ENCODE measurements around the gene FAM24B.
"Not testable (repeated sequence)": the region's sequence is repeated elsewhere in the genome, so short reads cannot be mapped to it uniquely, and the experiment has no call there.

FAM24B gene, protein sequence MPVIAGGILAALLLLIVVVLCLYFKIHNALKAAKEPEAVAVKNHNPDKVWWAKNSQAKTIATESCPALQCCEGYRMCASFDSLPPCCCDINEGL

DNA sequence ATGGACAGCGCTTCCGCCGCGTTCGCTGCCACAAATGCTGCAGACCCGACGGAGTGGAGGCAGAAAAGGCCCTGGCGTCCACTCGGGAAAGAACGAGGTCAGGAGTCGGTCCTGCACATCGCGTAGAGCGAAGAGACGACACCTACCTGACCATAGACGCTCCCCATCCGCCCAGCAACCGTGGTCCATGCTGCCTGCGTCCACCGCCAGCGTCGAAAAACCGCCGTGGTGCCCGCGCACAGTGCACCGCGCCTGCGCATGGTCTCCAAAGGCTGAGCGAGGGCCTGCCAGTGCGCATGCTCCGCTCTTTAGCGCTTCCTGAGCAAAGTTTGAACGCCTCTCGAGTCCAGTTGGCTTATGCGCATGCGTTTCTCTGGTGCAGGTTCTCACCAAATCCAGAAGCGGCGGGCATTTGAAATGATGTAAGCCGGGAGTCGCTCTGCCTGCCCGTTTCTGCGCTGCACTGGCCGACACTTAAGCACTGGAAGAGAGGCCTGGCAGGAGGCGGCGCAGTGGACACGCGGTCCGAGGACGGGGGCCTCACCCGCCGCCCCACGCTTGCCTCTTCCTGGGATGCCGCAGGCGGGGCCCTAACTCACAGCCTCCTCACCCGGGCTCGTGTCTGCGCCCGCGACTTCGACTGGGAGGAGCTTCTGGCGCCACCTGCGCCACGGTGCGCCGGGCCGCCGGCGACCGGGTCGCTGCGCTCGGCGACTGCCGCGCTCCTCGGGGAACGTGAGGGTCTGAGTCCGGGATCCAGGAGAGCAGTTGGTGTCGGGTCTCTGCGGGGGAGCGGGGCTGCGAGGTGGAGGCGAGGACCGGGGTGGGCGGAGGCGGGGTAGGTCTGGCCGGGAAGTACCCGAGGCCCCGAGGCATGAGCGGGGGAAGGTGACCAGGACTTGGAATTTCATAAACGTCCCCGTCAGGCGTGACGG, at the start of gene FAM24B:
TSS of gene FAM24B (minus strand) at position 243 of the 935 bp plus-strand sequence. CDS start 29,066 bp downstream, outside the sequence.
- Histone ChIP-seq H3K27ac (ENCODE audit: low read depth, low read length) (no peak within 1 kb of the TSS), H3K9me3 (ENCODE audit: low read length) (no peaks in the 10 kb centered on the region), H3K9ac (ENCODE audit: low read length) (peak within 1 kb of the TSS; percentile 44), H3K4me1 (ENCODE audit: insufficient read depth, low read length) (peaks cover 10% of the 10 kb centered on the region), H3K27me3 (ENCODE audit: control insufficient read depth in 1 of 2, insufficient read depth in 2 of 2, low read length in 2 of 2) (no peaks in the 10 kb centered on the region), H3K4me3 (ENCODE audit: low read depth in 1 of 2, low read length in 2 of 2) (peak within 1 kb of the TSS; percentile 38 to 85), H3K36me3 (ENCODE audit: insufficient read depth, low read length) (no peaks in the 10 kb centered on the region)

DNA sequence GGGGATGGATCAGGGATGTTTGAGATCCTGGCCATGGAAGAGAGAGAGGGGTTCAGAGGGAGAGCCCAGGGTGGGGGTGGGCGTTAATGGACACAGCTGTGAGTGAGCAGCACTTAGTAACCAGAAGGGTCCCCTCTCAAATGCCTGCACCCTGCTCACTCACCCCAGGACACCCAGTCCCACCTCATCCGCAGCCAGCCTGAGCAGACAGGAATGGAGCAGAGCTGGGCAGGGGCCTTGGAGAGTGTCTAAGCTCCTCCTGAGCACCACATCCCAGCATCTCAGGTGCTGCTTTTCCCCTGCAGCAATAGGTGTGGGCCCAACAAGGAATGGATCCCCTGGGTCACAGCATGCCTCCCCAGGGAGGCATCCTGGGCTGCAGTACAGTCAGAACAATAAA, 36.3 kb upstream of the FAM24B start:
- Histone ChIP-seq H3K27ac (ENCODE audit: low read depth, low read length) (no peak overlapping the region), H3K9me3 (ENCODE audit: low read length) (no peaks in the 10 kb centered on the region), H3K9ac (ENCODE audit: low read length) (no peak overlapping the region), H3K27me3 (ENCODE audit: control insufficient read depth in 1 of 2, insufficient read depth in 2 of 2, low read length in 2 of 2) (no peaks in the 10 kb centered on the region), H3K4me1 (ENCODE audit: insufficient read depth, low read length) (no peaks in the 10 kb centered on the region), H3K4me3 (ENCODE audit: low read depth in 1 of 2, low read length in 2 of 2) (no peak overlapping the region), H3K36me3 (ENCODE audit: insufficient read depth, low read length) (no peaks in the 10 kb centered on the region)

DNA sequence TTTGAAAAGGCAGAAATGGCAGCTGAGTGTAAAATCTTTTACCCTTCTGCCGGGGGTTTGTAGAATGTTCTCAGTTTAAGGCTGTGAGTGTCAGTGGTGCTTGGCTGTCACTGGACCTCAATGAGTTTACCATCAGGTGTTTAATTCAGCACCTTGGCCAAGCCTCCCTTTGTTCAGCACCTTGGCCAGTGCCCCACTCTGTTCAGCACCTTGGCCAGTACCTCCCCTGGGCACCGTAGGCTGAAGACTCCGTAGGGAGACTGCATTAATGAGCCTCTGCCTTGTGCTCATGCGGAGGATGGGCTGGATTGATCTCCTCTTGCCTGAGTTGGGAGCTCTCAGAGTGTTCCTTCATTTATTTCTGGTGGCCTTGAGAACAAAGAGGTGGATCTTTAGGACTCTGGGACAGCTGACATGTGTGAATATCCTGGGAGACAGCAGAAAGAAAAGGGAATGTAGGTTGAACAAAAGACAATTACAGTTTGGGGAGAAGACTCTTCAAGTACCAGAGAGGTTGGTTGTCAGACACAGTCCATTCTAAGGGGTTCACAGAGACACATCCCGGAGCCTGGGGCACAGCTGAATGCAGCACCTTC, 32.6 kb upstream of the FAM24B start:
- Histone ChIP-seq H3K36me3 (ENCODE audit: insufficient read depth, low read length) (no peaks in the 10 kb centered on the region), H3K27ac (ENCODE audit: low read depth, low read length) (no peak overlapping the region), H3K4me1 (ENCODE audit: insufficient read depth, low read length) (no peaks in the 10 kb centered on the region), H3K9ac (ENCODE audit: low read length) (no peak overlapping the region), H3K27me3 (ENCODE audit: control insufficient read depth in 1 of 2, insufficient read depth in 2 of 2, low read length in 2 of 2) (no peaks in the 10 kb centered on the region), H3K4me3 (ENCODE audit: low read depth in 1 of 2, low read length in 2 of 2) (no peak overlapping the region), H3K9me3 (ENCODE audit: low read length) (no peaks in the 10 kb centered on the region)

DNA sequence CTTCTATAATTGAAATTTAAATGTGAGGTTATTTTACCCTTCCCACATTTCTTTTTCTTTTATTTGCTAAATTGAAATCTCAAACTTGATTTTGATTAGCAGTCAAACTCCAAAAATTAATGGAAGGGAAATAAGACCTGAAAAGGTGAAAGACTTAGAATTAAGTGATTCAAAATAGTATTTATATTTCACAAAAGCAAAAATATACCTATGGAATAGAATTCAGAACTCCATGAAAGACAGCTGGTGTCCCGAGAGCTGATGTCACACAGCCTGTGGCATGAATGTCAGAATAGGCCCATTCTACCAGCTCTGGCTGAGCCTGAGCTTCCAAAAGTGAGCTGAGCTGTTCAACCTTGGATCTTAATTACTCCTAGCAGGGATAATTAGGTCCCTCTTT, 30.9 kb upstream of the FAM24B start, which contains the start of gene FAM24A:
TSS of gene FAM24A (plus strand) at position 301 of the 400 bp plus-strand sequence. CDS start 1,025 bp downstream, outside the sequence.
- Histone ChIP-seq H3K36me3 (ENCODE audit: insufficient read depth, low read length) (no peaks in the 10 kb centered on the region), H3K27me3 (ENCODE audit: control insufficient read depth in 1 of 2, insufficient read depth in 2 of 2, low read length in 2 of 2) (no peaks in the 10 kb centered on the region), H3K27ac (ENCODE audit: low read depth, low read length) (no peak within 1 kb of the TSS)

DNA sequence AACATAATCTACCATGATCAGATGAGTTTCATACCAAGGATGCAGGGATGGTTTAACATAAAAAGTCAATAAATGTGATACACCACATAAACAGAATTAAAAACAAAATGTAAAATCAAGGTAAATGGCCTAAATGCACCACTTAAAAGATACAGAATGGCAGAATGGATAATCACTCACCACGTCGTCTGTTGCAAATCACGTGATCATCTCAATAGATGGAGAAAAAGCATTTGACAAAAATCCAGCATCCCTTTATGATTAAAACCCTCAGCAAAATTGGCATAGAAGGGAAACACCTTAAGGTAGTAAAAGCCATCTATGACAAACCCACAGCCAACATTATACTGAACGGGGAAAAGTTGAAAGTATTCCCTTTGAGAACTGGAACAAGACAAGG, 24.5 kb upstream of the FAM24B start:
- H3K9ac ChIP-seq (ENCODE audit: low read length); H3K36me3 ChIP-seq (ENCODE audit: insufficient read depth, low read length); H3K27me3 ChIP-seq (ENCODE audit: control insufficient read depth in 1 of 2, insufficient read depth in 2 of 2, low read length in 2 of 2); H3K4me3 ChIP-seq (ENCODE audit: low read depth in 1 of 2, low read length in 2 of 2); H3K9me3 ChIP-seq (ENCODE audit: low read length); H3K27ac ChIP-seq (ENCODE audit: low read depth, low read length); H3K4me1 ChIP-seq (ENCODE audit: insufficient read depth, low read length): not testable (repeated sequence)

More for the DNA sequence above, 30.9 kb upstream of the FAM24B start, which contains the start of gene FAM24A:
- Histone ChIP-seq H3K9ac (ENCODE audit: low read length) (no peak within 1 kb of the TSS), H3K9me3 (ENCODE audit: low read length) (no peaks in the 10 kb centered on the region), H3K4me3 (ENCODE audit: low read depth in 1 of 2, low read length in 2 of 2) (no peak within 1 kb of the TSS), H3K4me1 (ENCODE audit: insufficient read depth, low read length) (no peaks in the 10 kb centered on the region)

DNA sequence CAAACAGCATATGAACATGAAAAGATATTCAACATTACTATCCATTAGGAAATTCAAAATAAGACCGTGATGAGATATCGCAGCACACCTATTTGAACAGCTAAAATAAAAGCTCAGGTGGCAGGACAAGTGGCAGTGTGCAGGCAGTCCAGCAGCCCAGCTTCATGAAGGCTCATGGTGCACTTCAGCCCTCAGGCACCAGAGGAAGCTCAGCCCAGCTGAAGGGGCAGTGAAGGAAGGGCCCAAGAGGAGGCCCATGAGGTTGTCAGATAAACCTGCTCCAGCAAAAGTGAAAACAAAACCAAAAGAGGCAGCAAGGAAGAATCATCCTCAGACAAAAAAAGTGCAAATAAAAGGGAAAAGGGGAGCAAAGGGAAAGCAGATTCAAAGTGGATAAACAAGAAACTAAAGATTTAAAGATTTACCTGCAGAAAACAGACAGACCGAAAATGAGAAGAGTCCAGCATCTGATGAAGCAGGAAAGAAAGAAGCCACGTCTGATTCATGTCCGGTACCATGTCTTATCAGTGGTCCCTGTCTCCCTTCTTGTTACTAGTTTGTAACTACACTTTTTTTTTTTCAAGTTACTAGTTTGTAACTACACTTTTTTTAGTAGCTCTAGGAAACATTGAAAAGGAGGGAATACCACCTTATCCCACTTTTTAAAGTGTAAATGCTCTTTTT, 15.0 kb upstream of the FAM24B start:
- no peak overlapping the region for H3K4me3 ChIP-seq (ENCODE audit: low read depth in 1 of 2, low read length in 2 of 2)
- H3K27me3 ChIP-seq (ENCODE audit: control insufficient read depth in 1 of 2, insufficient read depth in 2 of 2, low read length in 2 of 2): no peaks in the 10 kb centered on the region
- H3K9ac ChIP-seq (ENCODE audit: low read length): no peak overlapping the region
- no peak overlapping the region for H3K27ac ChIP-seq (ENCODE audit: low read depth, low read length)
- H3K36me3 ChIP-seq (ENCODE audit: insufficient read depth, low read length): no peaks in the 10 kb centered on the region
- H3K4me1 ChIP-seq (ENCODE audit: insufficient read depth, low read length): no peaks in the 10 kb centered on the region
- no peaks in the 10 kb centered on the region for H3K9me3 ChIP-seq (ENCODE audit: low read length)

DNA sequence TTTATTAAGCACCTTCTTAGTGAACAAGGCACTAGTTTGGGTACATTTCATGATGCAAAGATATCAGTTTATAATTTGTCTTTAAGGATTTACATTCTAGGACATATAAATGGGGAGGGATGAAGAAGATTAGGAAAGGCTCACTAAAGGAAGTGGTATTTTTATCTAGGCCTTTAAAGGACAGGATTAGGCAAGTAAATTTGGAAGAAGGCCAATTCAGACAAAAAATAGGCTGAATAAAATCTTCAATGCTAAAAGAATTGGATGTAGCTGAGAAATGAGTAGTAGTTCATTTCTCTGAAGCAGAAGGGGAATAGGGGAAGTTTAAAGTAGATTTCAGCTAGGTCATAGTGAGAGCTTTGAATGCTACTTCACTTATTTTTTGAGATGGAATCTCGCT, 4.8 kb upstream of the FAM24B start:
- H3K36me3 ChIP-seq (ENCODE audit: insufficient read depth, low read length): no peaks in the 10 kb centered on the region
- H3K9me3 ChIP-seq (ENCODE audit: low read length): no peaks in the 10 kb centered on the region
- peaks cover 5% of the 10 kb centered on the region for H3K4me1 ChIP-seq (ENCODE audit: insufficient read depth, low read length)
- no peak overlapping the region for H3K27ac ChIP-seq (ENCODE audit: low read depth, low read length)
- H3K9ac ChIP-seq (ENCODE audit: low read length): no peak overlapping the region
- H3K4me3 ChIP-seq (ENCODE audit: low read depth in 1 of 2, low read length in 2 of 2): no peak overlapping the region
- no peaks in the 10 kb centered on the region for H3K27me3 ChIP-seq (ENCODE audit: control insufficient read depth in 1 of 2, insufficient read depth in 2 of 2, low read length in 2 of 2)

DNA sequence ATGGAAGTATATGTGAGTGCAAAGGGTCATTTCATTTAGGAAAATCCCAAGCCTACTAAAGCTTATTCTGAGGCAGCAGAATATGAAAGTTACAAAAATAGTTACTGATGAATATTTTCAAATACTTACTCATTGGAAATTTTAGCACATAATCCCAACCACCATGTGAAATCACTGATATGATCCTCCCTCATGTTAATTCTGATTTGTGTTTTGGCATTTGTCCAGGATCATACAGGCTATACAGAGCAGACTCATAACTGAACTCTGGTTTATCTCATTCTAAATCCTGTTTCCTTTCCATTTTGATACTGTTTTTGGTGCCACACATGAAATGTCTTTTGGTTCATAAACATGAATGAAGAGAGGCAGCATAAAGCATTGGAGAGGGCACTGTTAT, 3.4 kb upstream of the FAM24B start:
- Histone ChIP-seq H3K36me3 (ENCODE audit: insufficient read depth, low read length) (no peaks in the 10 kb centered on the region), H3K27ac (ENCODE audit: low read depth, low read length) (no peak overlapping the region), H3K4me3 (ENCODE audit: low read depth in 1 of 2, low read length in 2 of 2) (no peak overlapping the region), H3K9ac (ENCODE audit: low read length) (no peak overlapping the region), H3K27me3 (ENCODE audit: control insufficient read depth in 1 of 2, insufficient read depth in 2 of 2, low read length in 2 of 2) (no peaks in the 10 kb centered on the region), H3K9me3 (ENCODE audit: low read length) (no peaks in the 10 kb centered on the region), H3K4me1 (ENCODE audit: insufficient read depth, low read length) (peaks cover 10% of the 10 kb centered on the region)

DNA sequence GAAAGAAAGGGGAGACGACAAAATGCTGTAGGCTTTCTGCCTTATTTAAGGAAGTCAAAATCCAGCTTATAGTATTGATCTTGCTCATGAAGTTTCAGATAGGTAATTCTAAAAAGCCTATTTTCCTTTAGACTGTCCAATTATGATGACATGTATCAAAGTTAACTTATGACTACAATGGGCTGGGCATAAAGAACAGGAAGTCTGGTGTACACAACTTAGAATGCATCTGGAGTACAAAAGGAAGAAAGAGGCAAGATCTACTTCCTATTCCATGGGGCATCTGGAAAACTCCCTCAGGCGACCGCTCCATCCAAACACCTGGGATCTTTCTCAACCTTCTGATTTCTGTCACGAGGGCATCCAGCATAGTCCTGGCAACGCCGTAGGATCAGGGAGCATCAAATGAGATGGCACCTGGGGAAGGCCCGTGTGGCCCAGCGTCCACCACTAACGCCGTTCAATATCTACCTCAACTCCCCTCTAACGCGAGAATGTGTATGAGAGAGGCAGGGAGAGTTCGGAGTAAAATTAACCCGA, 512 bp downstream of the FAM24B start:
- peak overlapping the region; percentile 38 to 85 for H3K4me3 ChIP-seq (ENCODE audit: low read depth in 1 of 2, low read length in 2 of 2)
- peak overlapping the region; percentile 44 for H3K9ac ChIP-seq (ENCODE audit: low read length)
- peaks cover 10% of the 10 kb centered on the region for H3K4me1 ChIP-seq (ENCODE audit: insufficient read depth, low read length)
- H3K36me3 ChIP-seq (ENCODE audit: insufficient read depth, low read length): no peaks in the 10 kb centered on the region
- H3K27me3 ChIP-seq (ENCODE audit: control insufficient read depth in 1 of 2, insufficient read depth in 2 of 2, low read length in 2 of 2): no peaks in the 10 kb centered on the region
- no peak overlapping the region for H3K27ac ChIP-seq (ENCODE audit: low read depth, low read length)
- H3K9me3 ChIP-seq (ENCODE audit: low read length): no peaks in the 10 kb centered on the region

DNA sequence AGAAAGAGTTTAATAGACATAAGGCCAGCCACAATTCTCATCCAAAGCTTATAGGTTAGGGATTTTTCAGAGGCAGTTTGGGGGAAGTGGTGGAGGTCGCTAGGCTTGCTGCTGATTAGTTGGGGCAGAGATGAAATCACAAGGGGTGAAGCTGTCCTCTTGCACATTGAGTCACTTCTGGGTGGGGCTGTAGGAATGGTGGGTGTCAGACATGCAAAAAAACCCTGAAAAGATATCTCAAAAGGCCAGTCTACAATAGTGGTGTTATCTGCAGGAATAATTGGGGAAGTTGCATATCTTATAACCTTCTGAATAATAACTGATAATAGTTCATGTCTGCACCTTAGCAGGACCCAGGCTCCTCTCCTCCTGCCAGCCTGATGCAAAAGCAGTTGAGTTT, 2.1 kb downstream of the FAM24B start:
- Histone ChIP-seq H3K4me1 (ENCODE audit: insufficient read depth, low read length) (peaks cover 10% of the 10 kb centered on the region), H3K9me3 (ENCODE audit: low read length) (no peaks in the 10 kb centered on the region)

DNA sequence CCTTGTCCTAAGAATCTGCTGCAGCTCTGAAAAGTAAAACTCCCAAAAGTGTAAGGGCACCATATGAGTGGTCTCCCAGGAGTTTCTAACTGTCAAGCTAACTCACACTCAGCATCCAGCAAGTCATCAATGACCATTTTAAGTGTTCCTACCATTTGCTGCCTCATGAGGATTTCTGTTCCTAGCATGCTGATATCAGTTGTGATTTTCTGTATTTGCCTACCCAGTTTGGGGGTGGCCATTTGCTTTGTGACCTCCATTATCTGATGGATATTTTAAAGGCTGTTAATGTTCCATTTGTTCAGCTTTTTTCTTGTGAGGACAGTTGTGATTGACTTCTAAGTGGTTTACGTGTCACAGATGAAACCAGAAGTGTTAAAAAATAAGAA, 2.9 kb downstream of the FAM24B start:
- H3K27ac ChIP-seq (ENCODE audit: low read depth, low read length): no peak overlapping the region
- no peaks in the 10 kb centered on the region for H3K36me3 ChIP-seq (ENCODE audit: insufficient read depth, low read length)
- H3K9me3 ChIP-seq (ENCODE audit: low read length): no peaks in the 10 kb centered on the region
- H3K27me3 ChIP-seq (ENCODE audit: control insufficient read depth in 1 of 2, insufficient read depth in 2 of 2, low read length in 2 of 2): no peaks in the 10 kb centered on the region
- H3K9ac ChIP-seq (ENCODE audit: low read length): no peak overlapping the region
- H3K4me3 ChIP-seq (ENCODE audit: low read depth in 1 of 2, low read length in 2 of 2): no peak overlapping the region
- H3K4me1 ChIP-seq (ENCODE audit: insufficient read depth, low read length): peaks cover 10% of the 10 kb centered on the region

More for the DNA sequence above, 2.1 kb downstream of the FAM24B start:
- H3K27me3 ChIP-seq (ENCODE audit: control insufficient read depth in 1 of 2, insufficient read depth in 2 of 2, low read length in 2 of 2): no peaks in the 10 kb centered on the region
- no peak overlapping the region for H3K4me3 ChIP-seq (ENCODE audit: low read depth in 1 of 2, low read length in 2 of 2)
- no peak overlapping the region for H3K9ac ChIP-seq (ENCODE audit: low read length)
- H3K27ac ChIP-seq (ENCODE audit: low read depth, low read length): no peak overlapping the region
- H3K36me3 ChIP-seq (ENCODE audit: insufficient read depth, low read length): no peaks in the 10 kb centered on the region
